Measurements from ENCODE around the gene DRG1. TPM values are rescaled to one million over a fixed set of nuclear protein-coding genes. Genes with fewer than 3 reads are reported as not detected.
"Not testable (repeated sequence)": the region's sequence is repeated elsewhere in the genome, so short reads cannot be mapped to it uniquely, and the experiment has no call there.

Gene DRG1
- total and polyA plus RNA-seq, 2 experiments from 2014 or later, result 55.2 to 71.0 TPM

DNA sequence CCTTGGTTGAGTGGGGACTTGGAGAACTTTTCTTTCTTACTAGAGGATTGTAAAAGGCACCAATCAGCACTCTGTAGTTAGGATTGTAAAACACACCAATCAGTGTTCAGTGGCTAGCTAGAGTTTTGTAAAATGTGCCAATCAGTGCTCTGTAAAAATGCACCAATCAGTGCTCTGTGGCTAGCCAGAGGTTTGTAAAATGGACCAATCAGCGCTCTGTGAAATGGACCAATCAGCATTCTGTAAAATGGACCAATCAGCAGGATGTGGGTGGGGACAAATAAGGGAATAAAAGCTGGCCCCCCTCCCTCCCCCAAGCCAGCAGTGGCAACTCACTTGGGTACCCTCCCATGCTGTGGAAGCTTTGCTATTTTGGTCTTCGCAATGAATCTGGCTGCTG, 5.5 kb upstream of the DRG1 start:
- Histone ChIP-seq H3K4me2 (no peak overlapping the region), H3K4me1 (ENCODE audit: insufficient read depth) (peaks cover 6% of the 10 kb centered on the region), H3K79me2 (no peaks in the 10 kb centered on the region), H3K36me3 (replicated peaks; ENCODE audit: insufficient read depth, low read depth) (no peaks in the 10 kb centered on the region), H3K27ac (no peak overlapping the region), H4K20me1 (ENCODE audit: insufficient read depth, poor library complexity, severe bottlenecking) (no peaks in the 10 kb centered on the region), H3K4me3 (no peak overlapping the region), H3K27me3 (no peaks in the 10 kb centered on the region), H2AFZ (no peak overlapping the region), H3K9me2 (replicated peaks; ENCODE audit: insufficient read depth) (no peaks in the 10 kb centered on the region), H3K9me3 (ENCODE audit: low read depth) (no peaks in the 10 kb centered on the region)
- WGBS (ENCODE audit: low lambda C conversion rate, missing lambda C conversion rate), result 100% methylated on average over 2 of the region's 2 CpGs
- TF ChIP-seq, protein P1, sequence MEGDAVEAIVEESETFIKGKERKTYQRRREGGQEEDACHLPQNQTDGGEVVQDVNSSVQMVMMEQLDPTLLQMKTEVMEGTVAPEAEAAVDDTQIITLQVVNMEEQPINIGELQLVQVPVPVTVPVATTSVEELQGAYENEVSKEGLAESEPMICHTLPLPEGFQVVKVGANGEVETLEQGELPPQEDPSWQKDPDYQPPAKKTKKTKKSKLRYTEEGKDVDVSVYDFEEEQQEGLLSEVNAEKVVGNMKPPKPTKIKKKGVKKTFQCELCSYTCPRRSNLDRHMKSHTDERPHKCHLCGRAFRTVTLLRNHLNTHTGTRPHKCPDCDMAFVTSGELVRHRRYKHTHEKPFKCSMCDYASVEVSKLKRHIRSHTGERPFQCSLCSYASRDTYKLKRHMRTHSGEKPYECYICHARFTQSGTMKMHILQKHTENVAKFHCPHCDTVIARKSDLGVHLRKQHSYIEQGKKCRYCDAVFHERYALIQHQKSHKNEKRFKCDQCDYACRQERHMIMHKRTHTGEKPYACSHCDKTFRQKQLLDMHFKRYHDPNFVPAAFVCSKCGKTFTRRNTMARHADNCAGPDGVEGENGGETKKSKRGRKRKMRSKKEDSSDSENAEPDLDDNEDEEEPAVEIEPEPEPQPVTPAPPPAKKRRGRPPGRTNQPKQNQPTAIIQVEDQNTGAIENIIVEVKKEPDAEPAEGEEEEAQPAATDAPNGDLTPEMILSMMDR (IDR thresholded peaks at IDR 0.05; ENCODE audit: poor library complexity), result no peak
- TF ChIP-seq EZH2phosphoT487 (IDR thresholded peaks at IDR 0.05; ENCODE audit: low read depth, severe bottlenecking, unreplicated experiment), result no peak
- TF ChIP-seq EZH2 (IDR thresholded peaks at IDR 0.05; ENCODE audit: borderline replicate concordance), result no peak
- no peak for DNase-seq (ENCODE audit: low spot score)

DNA sequence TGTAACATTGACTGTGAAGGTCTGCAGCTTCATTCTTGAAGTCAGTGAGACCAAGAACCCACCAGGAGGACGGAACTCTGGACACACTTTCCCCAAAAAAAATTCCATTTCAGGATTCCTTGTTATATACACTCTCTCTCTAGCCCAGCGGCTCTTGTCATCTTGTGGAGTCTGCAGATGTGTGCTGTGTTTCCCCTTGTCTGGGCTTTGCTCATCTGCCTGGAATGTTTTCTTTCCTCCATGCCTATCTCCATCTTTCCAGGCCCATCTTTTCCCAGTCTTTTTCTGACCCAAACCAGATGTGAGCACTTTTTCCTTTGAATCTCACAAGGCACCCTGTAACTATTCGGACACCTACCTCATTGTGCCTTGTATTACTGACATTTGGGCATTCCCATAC, 5.1 kb upstream of the DRG1 start:
- 81% methylated on average over 3 of the region's 3 CpGs for WGBS (ENCODE audit: low lambda C conversion rate, missing lambda C conversion rate)
- Histone ChIP-seq H3K9me3 (ENCODE audit: low read depth) (no peaks in the 10 kb centered on the region), H4K20me1 (ENCODE audit: insufficient read depth, poor library complexity, severe bottlenecking) (no peaks in the 10 kb centered on the region), H2AFZ (no peak overlapping the region), H3K79me2 (no peaks in the 10 kb centered on the region), H3K9me2 (replicated peaks; ENCODE audit: insufficient read depth) (no peaks in the 10 kb centered on the region), H3K4me3 (no peak overlapping the region), H3K36me3 (replicated peaks; ENCODE audit: insufficient read depth, low read depth) (no peaks in the 10 kb centered on the region), H3K4me2 (no peak overlapping the region), H3K27me3 (no peaks in the 10 kb centered on the region), H3K4me1 (ENCODE audit: insufficient read depth) (peaks cover 7% of the 10 kb centered on the region), H3K27ac (no peak overlapping the region)
- TF ChIP-seq EZH2 (IDR thresholded peaks at IDR 0.05; ENCODE audit: borderline replicate concordance) (no peak), EZH2phosphoT487 (IDR thresholded peaks at IDR 0.05; ENCODE audit: low read depth, severe bottlenecking, unreplicated experiment) (no peak)
- TF ChIP-seq, protein P1 (IDR thresholded peaks at IDR 0.05; ENCODE audit: poor library complexity), result no peak
- DNase-seq (ENCODE audit: low spot score), result no peak

DNA sequence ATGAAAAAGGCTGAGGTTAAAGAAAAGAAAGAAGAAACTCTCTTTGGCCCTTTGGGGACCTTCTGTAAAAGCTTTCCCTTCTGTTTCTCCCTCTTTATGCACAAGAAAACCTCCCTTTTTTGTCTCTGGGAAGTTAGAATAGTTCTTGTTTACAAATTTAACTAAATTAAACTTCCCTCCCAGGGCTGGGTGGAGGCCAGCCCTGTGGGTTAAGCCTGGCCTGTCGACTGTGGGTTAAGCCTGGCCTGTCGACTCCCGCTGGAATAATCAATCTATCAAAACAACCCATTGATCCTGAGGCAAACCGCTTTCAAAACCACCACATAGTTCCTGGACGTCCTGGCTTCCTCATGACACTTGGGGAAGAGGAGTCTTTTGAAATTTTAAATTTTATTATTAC, 1.2 kb upstream of the DRG1 start:
- no peaks in the 10 kb centered on the region for H3K9me2 ChIP-seq (replicated peaks; ENCODE audit: insufficient read depth)
- no peak overlapping the region for H3K4me3 ChIP-seq
- H3K79me2 ChIP-seq, result peaks cover 37% of the 10 kb centered on the region
- no peaks in the 10 kb centered on the region for H4K20me1 ChIP-seq (ENCODE audit: insufficient read depth, poor library complexity, severe bottlenecking)
- DNase-seq (ENCODE audit: low spot score), result no peak
- H3K27ac ChIP-seq, result peak overlapping the region; percentile 75
- H3K4me1 ChIP-seq (ENCODE audit: insufficient read depth), result peaks cover 15% of the 10 kb centered on the region
- H3K4me2 ChIP-seq, result no peak overlapping the region
- H3K27me3 ChIP-seq, result no peaks in the 10 kb centered on the region
- no peaks in the 10 kb centered on the region for H3K36me3 ChIP-seq (replicated peaks; ENCODE audit: insufficient read depth, low read depth)
- peak overlapping the region; percentile 70 for H2AFZ ChIP-seq
- WGBS (ENCODE audit: low lambda C conversion rate, missing lambda C conversion rate), result 61% methylated on average over 5 of the region's 5 CpGs
- TF ChIP-seq, protein P1 (IDR thresholded peaks at IDR 0.05; ENCODE audit: poor library complexity), result no peak
- TF ChIP-seq EZH2 (IDR thresholded peaks at IDR 0.05; ENCODE audit: borderline replicate concordance), result no peak
- no peak for TF ChIP-seq EZH2phosphoT487 (IDR thresholded peaks at IDR 0.05; ENCODE audit: low read depth, severe bottlenecking, unreplicated experiment)
- no peaks in the 10 kb centered on the region for H3K9me3 ChIP-seq (ENCODE audit: low read depth)

DNA sequence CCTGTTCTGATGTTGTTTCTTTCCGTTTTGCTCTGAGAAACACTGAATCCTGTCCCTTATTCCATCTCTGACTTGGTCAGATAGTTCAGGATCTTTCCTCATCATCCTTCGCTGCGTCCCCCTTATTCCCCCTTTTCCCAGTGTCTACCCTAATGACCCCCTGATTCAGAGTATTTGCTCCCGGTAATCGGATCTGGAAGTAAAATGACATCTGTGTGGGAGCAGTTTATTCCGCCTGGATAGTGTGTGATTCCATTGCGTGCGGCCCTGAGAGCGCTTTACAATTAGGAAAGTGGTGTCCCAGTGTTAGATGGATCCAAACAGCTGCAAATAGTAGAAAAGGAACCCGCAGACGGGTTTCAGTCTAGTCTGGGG, 606 bp downstream of the DRG1 start:
- Histone ChIP-seq H3K36me3 (replicated peaks; ENCODE audit: insufficient read depth, low read depth) (no peaks in the 10 kb centered on the region), H2AFZ (peak overlapping the region; percentile 64), H3K27ac (peak overlapping the region; percentile 89), H3K4me3 (peak overlapping the region; percentile 92), H3K9me3 (ENCODE audit: low read depth) (no peaks in the 10 kb centered on the region), H3K4me1 (ENCODE audit: insufficient read depth) (peaks cover 15% of the 10 kb centered on the region), H3K27me3 (no peaks in the 10 kb centered on the region), H3K9me2 (replicated peaks; ENCODE audit: insufficient read depth) (no peaks in the 10 kb centered on the region), H3K4me2 (peak overlapping the region; percentile 95), H3K79me2 (peaks cover 52% of the 10 kb centered on the region), H4K20me1 (ENCODE audit: insufficient read depth, poor library complexity, severe bottlenecking) (no peaks in the 10 kb centered on the region)
- WGBS (ENCODE audit: low lambda C conversion rate, missing lambda C conversion rate), result 4% methylated on average over 11 of the region's 11 CpGs
- TF ChIP-seq, protein P1 (IDR thresholded peaks at IDR 0.05; ENCODE audit: poor library complexity), result no peak
- TF ChIP-seq EZH2 (IDR thresholded peaks at IDR 0.05; ENCODE audit: borderline replicate concordance), result no peak
- TF ChIP-seq EZH2phosphoT487 (IDR thresholded peaks at IDR 0.05; ENCODE audit: low read depth, severe bottlenecking, unreplicated experiment), result no peak
- DNase-seq (ENCODE audit: low spot score), result peak; percentile 28

DNA sequence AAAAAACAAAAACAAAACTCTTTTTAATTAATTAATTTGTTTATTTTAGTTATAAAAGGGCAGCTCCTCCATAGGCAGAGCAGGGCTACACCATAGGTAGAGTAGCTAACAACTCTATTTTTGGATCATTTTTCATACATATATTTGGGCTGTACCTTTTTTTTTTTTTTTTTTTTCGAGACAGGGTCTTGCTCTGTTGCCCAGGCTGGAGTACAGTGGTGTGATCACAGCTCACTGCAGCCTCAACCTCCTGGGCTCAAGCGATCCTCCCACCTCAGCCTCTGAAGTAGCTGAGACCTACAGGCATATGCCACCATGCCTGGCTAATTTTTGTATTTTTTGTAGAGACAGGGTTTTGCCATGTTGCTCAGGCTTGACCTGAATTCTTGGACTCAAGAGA, 2.9 kb downstream of the DRG1 start:
- not testable (repeated sequence) for H3K9me2 ChIP-seq (replicated peaks; ENCODE audit: insufficient read depth); H3K27me3 ChIP-seq; H3K4me3 ChIP-seq; H3K4me2 ChIP-seq; H3K27ac ChIP-seq; H3K36me3 ChIP-seq (replicated peaks; ENCODE audit: insufficient read depth, low read depth); DNase-seq (ENCODE audit: low spot score); H4K20me1 ChIP-seq (ENCODE audit: insufficient read depth, poor library complexity, severe bottlenecking); H2AFZ ChIP-seq; H3K9me3 ChIP-seq (ENCODE audit: low read depth)
- 96% methylated on average over 2 of the region's 2 CpGs for WGBS (ENCODE audit: low lambda C conversion rate, missing lambda C conversion rate)
- Histone ChIP-seq H3K4me1 (ENCODE audit: insufficient read depth) (peaks cover 15% of the 10 kb centered on the region), H3K79me2 (peaks cover 74% of the 10 kb centered on the region)
